K562 (cell line): Measurements from ENCODE around the gene PGAP3. TPM values are rescaled to one million over a fixed set of nuclear protein-coding genes. Genes with fewer than 3 reads are reported as not detected.
A peak's percentile ranks its signal among the peaks of the same experiment; 100 is the strongest.

ENCODE experiments used
- BRCA1 ChIP-seq, 2 experiments: fragments of 450-650 bp in 1 of 2; sonication (generic) in 1 of 2; formaldehyde crosslinking in 1 of 2; IDR thresholded peaks; 2 replicates each; pipeline versions ENCODE4 v1.5.0 to v1.6.1; 2017 to 2020; ENCODE audit warnings: mild to moderate bottlenecking in 1 of 2, missing genetic modification reagents in 1 of 2
- BRF1 ChIP-seq: IDR thresholded peaks from 3 replicates; pipeline ENCODE4 v1.6.1; 2011; ENCODE audit warnings: borderline replicate concordance, mild to moderate bottlenecking; ENCODE audit not compliant: insufficient read length; ENCODE audit errors: extremely low read depth
- ETV5 ChIP-seq: sonication (generic); formaldehyde crosslinking; IDR thresholded peaks from 2 replicates; pipeline ENCODE4 v1.4.0; 2020; ENCODE audit warnings: low read depth, mild to moderate bottlenecking, missing genetic modification reagents
- GABPB1 ChIP-seq: sonication (generic); formaldehyde crosslinking; IDR thresholded peaks from 2 replicates; pipeline ENCODE4 v1.8.0; 2022; ENCODE audit warnings: mild to moderate bottlenecking, missing genetic modification reagents
- HCFC1 ChIP-seq: IDR thresholded peaks from 2 replicates; pipeline ENCODE4 v1.6.1; 2012; ENCODE audit warnings: low read depth, low read length, improper control_type of control experiment
- IRF2 ChIP-seq: sonication (generic); formaldehyde crosslinking; IDR thresholded peaks from 2 replicates; pipeline ENCODE4 v1.8.1; 2022; ENCODE audit warnings: mild to moderate bottlenecking, missing genetic modification reagents
- KLF1 ChIP-seq: fragments of 450-650 bp; IDR thresholded peaks from 2 replicates; pipeline ENCODE4 v1.6.1; 2016; ENCODE audit warnings: missing genetic modification characterization, missing compliant biosample characterization
- PYGO2 ChIP-seq: fragments of 450-650 bp; IDR thresholded peaks from 2 replicates; pipeline ENCODE4 v1.6.1; 2016; ENCODE audit warnings: mild to moderate bottlenecking, missing genetic modification characterization, moderate library complexity, missing compliant biosample characterization
- RAD51 ChIP-seq: fragments of 450-650 bp; IDR thresholded peaks from 2 replicates; pipeline ENCODE4 v1.7.1; 2016; ENCODE audit warnings: low read depth, mild to moderate bottlenecking, borderline replicate concordance
- SMARCE1 ChIP-seq: fragments of 450-650 bp; IDR thresholded peaks from 2 replicates; pipeline ENCODE4 v1.7.1; 2016; ENCODE audit warnings: mild to moderate bottlenecking
- ZNF282 ChIP-seq: sonication (generic); formaldehyde crosslinking; IDR thresholded peaks from 2 replicates; pipeline ENCODE4 v1.8.1; 2023; ENCODE audit warnings: missing genetic modification reagents
- polyA plus RNA-seq, 8 experiments: library from polyadenylated mRNA; depleted of rRNA in 4 of 8; stranded (reverse) in 5 of 8; unstranded in 3 of 8; fragments of >200 nt; fragmentation: Nextera tagmentation in 2 of 8; fragmentation: Illumina TruSeq in 1 of 8; extraction: Ambion mirVana in 2 of 8; extraction: Trizol in 1 of 8; gene quantifications; 2 replicates each; pipeline versions ENCODE4 v1.2.1 to v1.2.3, GENCODE V29; 2011 to 2014; ENCODE audit warnings: inconsistent platforms in 1 of 8, missing spikeins in 1 of 8
- total RNA-seq, 7 experiments: library from RNA; depleted of rRNA in 6 of 7; stranded (reverse); fragments of >200 nt in 6 of 7; fragmentation: Illumina TruSeq in 2 of 7; extraction: Trizol in 2 of 7; gene quantifications; 2 replicates each; pipeline versions ENCODE4 v1.2.1 to v1.2.3, GENCODE V29; 2011 to 2021; ENCODE audit warnings: low replicate concordance in 1 of 7
- TF ChIP-seq, protein P1 (sequence below): fragments of 250-450 bp; sonication (Bioruptor Pico); IDR thresholded peaks from 2 replicates; pipeline ENCODE4 v1.9.0; 2021; ENCODE audit warnings: mild to moderate bottlenecking
- TF ChIP-seq, protein P2 (sequence below): sonication (generic); formaldehyde crosslinking; IDR thresholded peaks from 2 replicates; pipeline ENCODE4 v1.5.0; 2020; ENCODE audit warnings: missing genetic modification reagents
- TF ChIP-seq, protein P3 (sequence below): fragments of 250-450 bp; sonication (Bioruptor Pico); IDR thresholded peaks from 2 replicates; pipeline ENCODE4 v1.5.1; 2021; ENCODE audit warnings: mild to moderate bottlenecking
- TF ChIP-seq, protein P4 (sequence below): sonication (generic); formaldehyde crosslinking; IDR thresholded peaks from 2 replicates; pipeline ENCODE4 v1.8.0; 2023; ENCODE audit warnings: mild to moderate bottlenecking, missing genetic modification reagents
- TF ChIP-seq, protein P5 (sequence below): sonication (generic); formaldehyde crosslinking; IDR thresholded peaks from 2 replicates; pipeline ENCODE4 v1.8.0; 2022; ENCODE audit warnings: missing genetic modification reagents, mild to moderate bottlenecking, moderate library complexity, borderline replicate concordance

PGAP3 gene
- total and polyA plus RNA-seq, 9 of the 15 experiments (the other 6 are each of a cell fraction or from before 2014, with no cell fraction given), result 0.38 to 9.4 (median 4.5) TPM

DNA sequence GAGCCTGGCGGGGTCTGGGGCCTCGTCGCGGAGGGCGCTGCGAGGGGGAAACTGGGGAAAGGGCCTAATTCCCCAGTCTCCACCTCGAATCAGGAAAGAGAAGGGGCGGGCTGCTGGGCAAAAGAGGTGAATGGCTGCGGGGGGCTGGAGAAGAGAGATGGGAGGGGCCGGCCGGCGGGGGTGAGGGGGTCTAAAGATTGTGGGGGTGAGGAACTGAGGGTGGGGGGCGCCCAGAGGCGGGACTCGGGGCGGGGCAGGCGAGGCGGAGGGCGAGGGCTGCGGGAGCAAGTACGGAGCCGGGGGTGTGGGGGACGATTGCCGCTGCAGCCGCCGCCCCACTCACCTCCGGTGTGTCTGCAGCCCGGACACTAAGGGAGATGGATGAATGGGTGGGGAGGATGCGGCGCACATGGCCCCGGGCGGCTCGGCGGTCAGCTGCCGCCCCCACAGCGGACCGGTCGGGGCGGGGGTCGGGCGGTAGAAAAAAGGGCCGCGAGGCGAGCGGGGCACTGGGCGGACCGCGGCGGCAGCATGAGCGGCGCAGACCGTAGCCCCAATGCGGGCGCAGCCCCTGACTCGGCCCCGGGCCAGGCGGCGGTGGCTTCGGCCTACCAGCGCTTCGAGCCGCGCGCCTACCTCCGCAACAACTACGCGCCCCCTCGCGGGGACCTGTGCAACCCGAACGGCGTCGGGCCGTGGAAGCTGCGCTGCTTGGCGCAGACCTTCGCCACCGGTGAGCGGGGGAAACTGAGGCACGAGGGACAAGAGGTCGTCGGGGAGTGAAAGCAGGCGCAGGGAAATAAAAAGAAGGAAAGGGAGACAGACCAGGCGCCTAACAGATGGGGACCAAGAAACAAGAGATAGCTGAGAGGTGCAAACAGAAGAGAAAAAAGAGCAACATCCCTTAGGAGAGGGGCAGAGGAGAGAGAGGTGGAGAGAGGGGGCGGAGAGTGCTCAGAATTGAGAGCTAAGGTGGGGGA is 19.6 kb downstream of the PGAP3 start, which contains the start of gene PNMT (continued):
- TF ChIP-seq GABPB1, result no peak
- TF ChIP-seq SMARCE1, result peak; percentile 52; the same call in 1 of the 2 replicates
- TF ChIP-seq, protein P1, sequence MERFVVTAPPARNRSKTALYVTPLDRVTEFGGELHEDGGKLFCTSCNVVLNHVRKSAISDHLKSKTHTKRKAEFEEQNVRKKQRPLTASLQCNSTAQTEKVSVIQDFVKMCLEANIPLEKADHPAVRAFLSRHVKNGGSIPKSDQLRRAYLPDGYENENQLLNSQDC (CRISPR knock-in tag), result no peak
- TF ChIP-seq, protein P2, sequence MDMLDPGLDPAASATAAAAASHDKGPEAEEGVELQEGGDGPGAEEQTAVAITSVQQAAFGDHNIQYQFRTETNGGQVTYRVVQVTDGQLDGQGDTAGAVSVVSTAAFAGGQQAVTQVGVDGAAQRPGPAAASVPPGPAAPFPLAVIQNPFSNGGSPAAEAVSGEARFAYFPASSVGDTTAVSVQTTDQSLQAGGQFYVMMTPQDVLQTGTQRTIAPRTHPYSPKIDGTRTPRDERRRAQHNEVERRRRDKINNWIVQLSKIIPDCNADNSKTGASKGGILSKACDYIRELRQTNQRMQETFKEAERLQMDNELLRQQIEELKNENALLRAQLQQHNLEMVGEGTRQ, result no peak
- TF ChIP-seq PYGO2 (tag), result no peak
- no peak for TF ChIP-seq RAD51
- TF ChIP-seq HCFC1, result 0 out of 2 replicates have a peak, but pooled peaks have one; percentile 16
- TF ChIP-seq, protein P3, sequence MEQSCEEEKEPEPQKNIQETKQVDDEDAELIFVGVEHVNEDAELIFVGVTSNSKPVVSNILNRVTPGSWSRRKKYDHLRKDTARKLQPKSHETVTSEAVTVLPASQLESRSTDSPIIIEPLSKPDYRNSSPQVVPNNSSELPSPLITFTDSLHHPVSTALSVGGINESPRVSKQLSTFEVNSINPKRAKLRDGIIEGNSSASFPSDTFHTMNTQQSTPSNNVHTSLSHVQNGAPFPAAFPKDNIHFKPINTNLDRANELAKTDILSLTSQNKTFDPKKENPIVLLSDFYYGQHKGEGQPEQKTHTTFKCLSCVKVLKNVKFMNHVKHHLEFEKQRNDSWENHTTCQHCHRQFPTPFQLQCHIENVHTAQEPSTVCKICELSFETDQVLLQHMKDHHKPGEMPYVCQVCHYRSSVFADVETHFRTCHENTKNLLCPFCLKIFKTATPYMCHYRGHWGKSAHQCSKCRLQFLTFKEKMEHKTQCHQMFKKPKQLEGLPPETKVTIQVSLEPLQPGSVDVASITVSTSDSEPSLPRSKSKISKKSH, result no peak
- peak; percentile 70; the same call in 1 of the 2 replicates for TF ChIP-seq ETV5
- TF ChIP-seq IRF2, result no peak
- TF ChIP-seq BRCA1 (IDR thresholded peaks at IDR 0.05), result no peak
- TF ChIP-seq BRCA1 (CRISPR knock-in tag; IDR thresholded peaks at IDR 0.05), result no peak
- no peak; the same call in 1 of the 2 replicates for TF ChIP-seq ZNF282
- TF ChIP-seq, protein P4, sequence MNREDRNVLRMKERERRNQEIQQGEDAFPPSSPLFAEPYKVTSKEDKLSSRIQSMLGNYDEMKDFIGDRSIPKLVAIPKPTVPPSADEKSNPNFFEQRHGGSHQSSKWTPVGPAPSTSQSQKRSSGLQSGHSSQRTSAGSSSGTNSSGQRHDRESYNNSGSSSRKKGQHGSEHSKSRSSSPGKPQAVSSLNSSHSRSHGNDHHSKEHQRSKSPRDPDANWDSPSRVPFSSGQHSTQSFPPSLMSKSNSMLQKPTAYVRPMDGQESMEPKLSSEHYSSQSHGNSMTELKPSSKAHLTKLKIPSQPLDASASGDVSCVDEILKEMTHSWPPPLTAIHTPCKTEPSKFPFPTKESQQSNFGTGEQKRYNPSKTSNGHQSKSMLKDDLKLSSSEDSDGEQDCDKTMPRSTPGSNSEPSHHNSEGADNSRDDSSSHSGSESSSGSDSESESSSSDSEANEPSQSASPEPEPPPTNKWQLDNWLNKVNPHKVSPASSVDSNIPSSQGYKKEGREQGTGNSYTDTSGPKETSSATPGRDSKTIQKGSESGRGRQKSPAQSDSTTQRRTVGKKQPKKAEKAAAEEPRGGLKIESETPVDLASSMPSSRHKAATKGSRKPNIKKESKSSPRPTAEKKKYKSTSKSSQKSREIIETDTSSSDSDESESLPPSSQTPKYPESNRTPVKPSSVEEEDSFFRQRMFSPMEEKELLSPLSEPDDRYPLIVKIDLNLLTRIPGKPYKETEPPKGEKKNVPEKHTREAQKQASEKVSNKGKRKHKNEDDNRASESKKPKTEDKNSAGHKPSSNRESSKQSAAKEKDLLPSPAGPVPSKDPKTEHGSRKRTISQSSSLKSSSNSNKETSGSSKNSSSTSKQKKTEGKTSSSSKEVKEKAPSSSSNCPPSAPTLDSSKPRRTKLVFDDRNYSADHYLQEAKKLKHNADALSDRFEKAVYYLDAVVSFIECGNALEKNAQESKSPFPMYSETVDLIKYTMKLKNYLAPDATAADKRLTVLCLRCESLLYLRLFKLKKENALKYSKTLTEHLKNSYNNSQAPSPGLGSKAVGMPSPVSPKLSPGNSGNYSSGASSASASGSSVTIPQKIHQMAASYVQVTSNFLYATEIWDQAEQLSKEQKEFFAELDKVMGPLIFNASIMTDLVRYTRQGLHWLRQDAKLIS (CRISPR knock-in tag), result peak; percentile 38; the same call in 1 of the 2 replicates
- no peak for TF ChIP-seq BRF1
- TF ChIP-seq, protein P5, sequence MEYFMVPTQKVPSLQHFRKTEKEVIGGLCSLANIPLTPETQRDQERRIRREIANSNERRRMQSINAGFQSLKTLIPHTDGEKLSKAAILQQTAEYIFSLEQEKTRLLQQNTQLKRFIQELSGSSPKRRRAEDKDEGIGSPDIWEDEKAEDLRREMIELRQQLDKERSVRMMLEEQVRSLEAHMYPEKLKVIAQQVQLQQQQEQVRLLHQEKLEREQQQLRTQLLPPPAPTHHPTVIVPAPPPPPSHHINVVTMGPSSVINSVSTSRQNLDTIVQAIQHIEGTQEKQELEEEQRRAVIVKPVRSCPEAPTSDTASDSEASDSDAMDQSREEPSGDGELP (CRISPR knock-in tag), result no peak; the same call in 1 of the 2 replicates
- peak; percentile 69; the same call in 1 of the 2 replicates for TF ChIP-seq KLF1 (tag)
